ENCODE results near the gene METTL26.

DNA sequence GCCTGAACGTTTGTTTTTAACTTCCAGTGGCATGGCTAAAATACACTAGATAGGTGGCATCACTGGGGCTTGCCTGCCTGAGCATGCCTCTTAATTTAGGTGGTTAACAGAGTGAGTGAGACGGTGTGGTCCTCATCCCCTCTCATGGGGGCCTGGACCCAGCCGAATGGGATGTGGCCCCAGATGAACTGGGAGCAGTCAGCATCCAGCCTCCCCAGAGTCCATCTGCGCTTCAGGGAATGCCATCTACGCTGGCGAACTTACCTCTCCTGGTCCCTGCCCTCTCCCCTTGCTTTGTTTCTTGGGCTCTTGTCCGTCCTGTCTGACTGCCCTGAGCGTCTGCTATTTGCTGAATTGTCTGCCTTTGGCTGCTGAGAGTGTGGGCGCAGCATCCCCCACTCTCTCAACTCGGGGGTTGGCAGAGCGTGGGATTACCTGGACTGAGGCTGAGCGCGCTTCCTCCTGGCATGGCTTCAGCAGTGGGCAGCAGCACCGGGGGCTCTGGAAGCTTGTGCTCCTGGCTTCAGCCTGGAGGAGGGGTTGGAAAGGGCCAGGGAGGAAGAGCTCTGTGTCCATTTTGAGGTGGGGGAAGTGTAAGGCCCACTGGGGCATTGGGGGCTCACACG, 44.1 kb downstream of the METTL26 start:
- TF ChIP-seq CTCF (IDR thresholded peaks at IDR 0.05) = no peak
- no peak for TF ChIP-seq POLR2A (IDR thresholded peaks at IDR 0.05)
